Measurements from ENCODE around the gene MS4A15.
"Not testable (repeated sequence)": the region's sequence is repeated elsewhere in the genome, so short reads cannot be mapped to it uniquely, and the experiment has no call there.

The MS4A15 gene

DNA sequence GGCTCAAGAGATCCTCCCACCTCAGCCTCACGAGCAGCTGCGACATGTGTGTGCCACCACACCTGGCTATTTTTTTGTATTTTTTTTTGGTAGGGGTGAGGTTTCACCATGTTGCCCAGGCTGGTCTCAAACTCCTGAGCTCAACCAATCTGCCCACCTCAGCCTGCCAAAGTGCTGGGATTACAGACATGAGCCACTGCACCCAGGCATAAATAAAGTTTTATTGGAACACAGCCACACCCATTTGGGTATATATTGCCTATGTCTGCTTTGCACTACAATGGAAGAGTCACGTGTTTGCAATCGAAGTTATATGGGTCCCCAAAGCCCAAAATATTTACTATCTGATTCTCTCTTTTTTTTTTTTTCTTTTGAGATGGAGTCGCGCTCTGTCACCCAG lies 1.8 kb upstream of the MS4A15 start:
- DNase-seq (ENCODE audit: low read depth in 2 of 2): no peak

DNA sequence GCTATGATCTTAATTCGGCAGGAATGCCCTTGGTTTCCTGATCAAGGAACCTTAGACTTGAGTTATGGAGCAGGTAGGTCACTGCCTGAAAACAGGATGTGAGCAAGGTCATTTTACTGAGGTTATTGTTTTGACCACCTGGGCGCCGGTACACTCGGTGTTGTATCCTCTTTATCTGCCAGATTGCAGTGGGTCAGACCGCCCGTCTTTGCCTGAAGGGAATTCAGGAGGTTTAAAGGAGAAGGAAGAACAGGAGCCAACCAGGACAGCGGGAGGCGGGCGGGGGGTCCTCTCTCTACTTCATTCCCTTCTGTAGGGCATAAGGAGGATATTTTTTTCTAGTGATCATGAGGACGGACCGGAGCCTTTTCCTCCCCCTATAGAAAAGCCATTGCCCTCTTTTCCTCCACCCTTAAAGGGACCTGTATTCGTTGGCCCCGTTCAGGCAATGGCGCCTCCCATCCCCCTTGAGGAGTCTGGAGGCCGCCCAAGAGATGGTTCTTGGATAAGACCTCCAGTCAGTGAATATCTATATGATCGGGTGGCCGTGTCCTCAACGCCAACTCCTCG lies 649 bp downstream of the MS4A15 start:
- no peak for DNase-seq (ENCODE audit: low read depth in 2 of 2)

DNA sequence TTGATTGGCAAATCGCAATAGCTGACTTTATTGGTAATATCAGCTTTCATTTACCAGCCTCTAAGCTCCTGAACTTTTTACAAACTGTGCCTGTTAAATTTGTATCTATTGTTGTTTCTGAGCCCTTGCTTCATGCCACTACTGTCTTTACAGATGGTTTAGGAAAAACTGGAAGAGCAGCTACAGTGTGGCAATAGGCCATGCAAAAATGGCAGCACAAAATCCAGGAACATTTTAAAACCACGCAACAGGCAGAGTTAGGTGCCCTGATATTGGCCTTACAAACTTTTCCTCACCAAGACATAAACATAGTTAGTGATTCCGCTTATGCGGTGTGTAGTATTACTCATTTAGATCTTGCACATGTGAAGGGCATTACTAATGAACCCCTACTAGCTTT lies 2.0 kb downstream of the MS4A15 start:
- not testable (repeated sequence) for DNase-seq (ENCODE audit: low read depth in 2 of 2)

DNA sequence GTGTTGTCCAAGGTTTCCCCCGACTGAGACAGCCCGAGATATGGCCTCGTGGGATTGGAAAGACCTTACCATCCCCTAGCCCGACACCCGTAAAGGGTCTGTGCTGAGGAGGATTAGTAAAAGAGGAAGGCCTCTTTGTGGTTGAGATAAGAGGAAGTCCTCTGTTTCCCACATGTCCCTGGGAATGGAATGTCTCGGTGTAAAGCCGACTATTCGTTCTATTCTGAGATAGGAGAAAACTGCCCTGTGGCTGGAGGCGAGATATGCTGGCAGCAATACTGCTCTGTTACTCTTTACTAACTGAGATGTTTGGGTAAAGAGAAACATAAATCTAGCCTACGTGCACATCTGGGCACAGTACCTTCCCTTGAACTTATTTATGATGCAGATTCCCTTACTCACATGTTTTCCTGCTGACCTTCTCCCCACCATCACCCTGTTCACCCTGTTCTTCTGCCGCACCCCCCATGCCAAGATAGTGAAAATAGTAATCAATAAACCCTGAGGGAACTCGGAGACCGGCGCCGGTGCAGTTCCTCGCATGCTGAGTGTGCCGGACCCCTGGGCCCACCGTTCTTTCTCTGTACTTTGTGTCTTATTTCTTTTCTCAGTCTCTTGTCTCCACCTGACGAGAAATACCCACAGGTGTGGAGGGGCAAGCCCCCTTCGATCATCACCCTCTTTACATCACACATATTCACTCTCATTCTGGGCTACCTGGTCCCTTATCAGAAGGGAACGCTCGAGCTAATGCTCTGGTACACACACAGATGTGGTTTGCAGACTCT lies 3.0 kb downstream of the MS4A15 start:
- DNase-seq (ENCODE audit: low read depth in 2 of 2): not testable (repeated sequence)

DNA sequence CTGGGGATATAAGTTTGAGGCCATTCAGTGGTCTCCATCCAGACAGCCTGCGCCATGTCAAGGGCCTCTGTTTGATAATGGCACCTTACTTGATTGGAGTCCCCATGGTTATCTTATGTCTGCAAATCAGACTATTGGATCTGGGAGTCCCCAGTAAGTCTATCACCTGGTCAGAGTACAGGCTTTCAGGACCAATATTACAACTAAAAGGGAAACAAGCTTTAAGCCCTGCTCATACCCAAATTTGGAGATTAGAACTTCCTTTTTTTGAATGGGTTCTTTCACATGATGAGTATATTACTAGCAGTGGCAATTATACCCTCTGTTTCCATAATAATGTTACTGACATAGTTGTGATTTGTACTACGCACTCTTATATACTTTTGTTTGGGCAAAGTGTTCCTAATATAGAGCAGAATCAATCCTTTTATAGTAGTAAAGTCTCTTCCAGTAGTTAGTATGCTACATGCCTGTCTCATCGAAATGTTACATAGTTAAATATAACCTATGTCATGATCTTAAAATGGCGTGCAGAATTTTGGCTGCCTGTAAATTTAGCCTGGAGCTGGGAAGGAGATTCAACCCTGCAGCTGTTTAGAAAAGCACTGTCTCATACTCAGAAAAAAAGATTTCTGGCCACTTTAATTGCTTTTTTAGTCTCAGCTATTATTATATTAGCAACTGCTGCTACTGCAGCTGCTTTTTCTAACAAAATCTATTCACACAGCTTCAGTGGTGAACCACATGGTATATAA lies 4.9 kb downstream of the MS4A15 start:
- DNase-seq (ENCODE audit: low read depth in 2 of 2): no peak

DNA sequence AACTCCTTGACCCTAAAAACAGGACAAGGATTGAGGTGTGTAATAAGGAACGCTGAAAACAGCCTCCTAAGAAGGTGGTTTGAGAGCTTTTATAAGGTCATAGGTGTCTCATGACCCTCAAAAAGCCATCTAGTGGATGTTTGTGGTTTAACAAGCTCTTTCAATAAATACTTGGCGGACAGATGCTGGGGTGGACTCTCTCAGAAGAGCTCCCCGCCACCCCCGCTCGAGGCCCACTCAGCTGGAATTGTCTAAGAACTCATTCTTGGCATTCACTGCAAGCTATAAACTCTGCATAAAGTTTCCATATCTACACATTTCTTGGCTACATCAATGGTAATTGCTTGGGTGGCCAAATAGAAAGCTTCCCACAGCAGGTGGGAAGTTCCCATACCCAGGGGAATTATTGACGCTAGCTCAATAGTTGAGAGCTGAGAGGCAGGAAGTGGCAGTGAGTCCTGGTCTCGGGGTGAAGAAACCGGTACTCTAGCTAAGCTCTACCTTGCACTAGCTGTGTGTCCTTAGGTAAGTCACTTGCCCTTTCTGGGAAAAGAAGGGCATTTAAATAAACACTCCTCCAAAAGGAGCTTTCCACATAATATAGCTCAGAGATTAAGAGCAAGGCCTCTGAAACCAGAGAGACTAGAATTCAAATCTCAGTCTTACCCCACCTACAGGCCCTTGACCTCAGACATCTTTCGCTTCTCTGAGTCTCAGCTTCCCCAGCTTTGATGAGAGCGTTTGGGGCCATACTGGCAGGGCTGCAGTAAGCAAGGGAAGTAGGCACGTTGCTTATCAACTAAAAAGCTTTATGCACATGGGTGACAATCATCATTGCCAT lies 6.4 kb downstream of the MS4A15 start:
- DNase-seq (ENCODE audit: low read depth in 2 of 2): no peak

DNA sequence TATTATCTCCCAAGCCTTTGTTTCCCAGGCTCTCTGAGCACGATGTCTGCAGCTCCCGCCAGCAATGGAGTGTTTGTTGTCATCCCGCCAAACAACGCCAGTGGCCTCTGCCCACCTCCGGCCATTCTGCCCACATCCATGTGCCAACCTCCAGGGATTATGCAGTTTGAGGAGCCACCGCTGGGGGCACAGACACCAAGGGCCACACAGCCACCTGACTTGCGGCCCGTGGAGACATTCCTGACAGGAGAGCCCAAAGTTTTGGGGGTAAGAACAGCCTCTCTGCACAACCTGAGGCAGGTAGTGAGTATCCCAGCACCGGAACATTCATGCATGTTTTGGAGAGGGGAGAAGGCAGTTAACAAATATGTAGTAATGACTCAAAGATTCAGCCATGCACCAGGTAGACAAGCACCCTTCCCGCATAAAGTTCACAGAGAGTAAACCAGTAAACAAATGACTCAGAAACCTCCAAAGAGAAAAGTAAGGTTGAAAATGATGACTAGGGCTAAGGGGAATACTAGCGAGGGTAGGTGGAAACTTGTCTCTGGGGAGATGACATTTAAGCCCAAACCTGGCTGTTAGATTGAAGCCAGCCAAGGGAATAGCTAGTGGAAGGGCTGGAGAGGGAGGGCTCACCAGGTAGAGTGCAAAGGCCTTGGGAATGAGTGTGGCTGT lies 7.2 kb downstream of the MS4A15 start:
- no peak for DNase-seq (ENCODE audit: low read depth in 2 of 2)

DNA sequence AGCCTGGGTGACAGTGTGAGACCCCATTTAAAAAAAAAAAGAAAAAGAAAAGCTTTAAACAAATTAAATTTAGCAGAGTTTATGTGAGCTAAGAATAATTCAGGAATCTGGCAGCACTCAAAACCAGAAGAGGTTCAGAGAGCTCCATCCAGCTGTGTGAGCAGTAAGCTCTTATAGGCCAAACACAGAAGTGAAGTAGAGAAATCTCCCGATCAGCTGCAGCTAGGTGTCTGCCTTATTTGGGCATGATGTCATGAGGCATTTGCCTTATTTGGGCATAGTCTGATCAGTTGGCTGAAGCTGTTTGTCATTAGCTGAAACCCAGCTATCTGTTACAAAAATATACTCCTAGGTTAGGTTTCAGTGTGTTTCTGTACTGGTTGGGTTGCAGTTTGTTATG lies 8.2 kb downstream of the MS4A15 start:
- DNase-seq (ENCODE audit: low read depth in 2 of 2): no peak

DNA sequence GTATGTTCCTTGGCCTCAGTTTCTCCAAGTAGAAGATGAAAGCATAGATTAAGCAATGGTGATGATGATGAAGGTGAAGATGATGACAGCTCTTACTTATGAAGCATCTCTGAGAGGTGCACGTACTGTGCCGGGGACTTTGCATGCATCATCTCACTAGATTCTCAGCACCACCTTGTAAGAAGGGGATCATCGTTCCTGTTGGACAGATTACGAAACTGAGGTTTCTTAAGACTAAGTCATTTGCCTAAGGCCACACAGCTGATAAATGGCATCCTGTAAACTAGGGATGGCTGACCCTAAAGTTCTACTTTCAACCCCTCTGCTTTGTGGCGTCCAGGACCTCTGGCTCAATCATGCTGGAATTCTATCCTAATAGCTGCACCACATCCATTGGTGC lies 8.7 kb downstream of the MS4A15 start:
- no peak for DNase-seq (ENCODE audit: low read depth in 2 of 2)

DNA sequence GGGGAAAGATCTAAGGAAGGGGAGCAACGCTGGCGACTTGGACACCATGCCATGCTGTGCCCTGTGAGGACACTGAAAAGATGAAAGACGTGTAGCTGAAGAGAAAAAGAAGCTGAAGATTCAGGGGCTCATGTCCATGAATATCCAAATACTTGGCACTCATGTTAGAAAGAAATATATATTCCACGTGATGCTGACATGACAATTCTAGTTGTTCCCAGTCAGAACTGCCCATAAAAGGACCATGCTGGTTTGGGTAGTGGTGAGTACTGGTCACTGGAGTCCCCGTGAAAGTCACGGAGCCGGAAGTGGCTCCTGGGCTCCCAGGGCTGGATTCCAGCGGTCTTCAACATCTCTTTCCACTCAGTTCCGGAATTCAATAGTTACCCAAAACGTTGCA lies 9.9 kb downstream of the MS4A15 start:
- no peak for DNase-seq (ENCODE audit: low read depth in 2 of 2)

DNA sequence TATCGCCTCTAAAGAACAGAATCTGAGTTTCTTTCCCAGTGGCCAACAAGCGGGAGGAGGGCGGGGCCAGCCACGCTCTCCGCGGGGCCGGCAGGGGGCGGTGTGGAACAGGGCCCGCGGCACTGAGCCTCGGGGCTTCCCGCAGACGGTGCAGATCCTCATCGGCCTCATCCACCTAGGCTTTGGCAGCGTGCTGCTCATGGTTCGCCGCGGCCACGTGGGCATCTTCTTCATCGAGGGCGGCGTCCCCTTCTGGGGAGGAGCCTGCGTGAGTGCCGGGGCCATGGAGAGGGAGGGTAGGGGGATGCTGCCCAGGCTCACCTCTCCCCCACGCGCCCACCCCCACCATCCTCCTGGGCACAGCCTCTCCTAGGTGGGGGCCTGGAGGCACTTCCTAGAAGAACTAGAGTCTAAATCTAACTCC lies 10.7 kb downstream of the MS4A15 start:
- DNase-seq (ENCODE audit: low read depth in 2 of 2): no peak

DNA sequence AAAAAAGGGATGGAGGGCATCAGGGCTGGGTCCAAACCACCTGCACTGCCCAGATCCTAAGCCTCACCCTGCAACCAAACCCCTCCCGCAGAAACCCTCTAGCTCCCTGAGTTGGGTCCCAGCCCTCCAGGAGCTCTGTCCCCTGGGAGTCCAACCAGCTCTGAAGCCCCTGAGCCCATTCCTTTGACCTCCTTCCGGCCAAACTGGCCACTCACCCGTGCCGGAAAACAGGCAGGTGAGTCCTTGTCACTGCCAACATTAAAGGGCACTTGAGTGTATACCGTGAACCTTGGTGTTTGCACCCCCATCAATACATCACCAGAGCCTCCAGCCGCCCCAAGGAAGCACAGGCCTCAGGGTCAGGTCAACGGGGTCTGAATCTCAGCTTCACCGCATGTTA lies 11.5 kb downstream of the MS4A15 start:
- DNase-seq (ENCODE audit: low read depth in 2 of 2): no peak

DNA sequence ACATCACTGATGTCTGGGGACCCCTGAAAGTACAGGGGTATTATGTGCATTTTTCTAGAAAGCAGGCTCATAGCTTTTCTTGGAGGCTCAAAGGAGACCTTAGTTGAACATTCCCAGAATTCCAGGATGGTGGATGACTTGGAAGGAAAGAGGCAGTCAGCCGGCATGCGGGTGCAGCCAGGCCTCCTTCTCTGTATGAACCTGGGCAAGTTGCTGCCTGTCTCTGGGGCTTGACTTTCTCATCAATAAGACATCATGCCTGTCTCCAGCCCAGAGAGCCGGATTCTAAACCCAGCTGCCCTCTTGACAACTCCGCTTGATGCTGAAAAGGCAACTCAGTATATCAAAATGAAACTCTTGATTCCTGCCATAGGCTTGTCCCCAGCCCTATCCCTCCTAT lies 12.6 kb downstream of the MS4A15 start:
- no peak for DNase-seq (ENCODE audit: low read depth in 2 of 2)

DNA sequence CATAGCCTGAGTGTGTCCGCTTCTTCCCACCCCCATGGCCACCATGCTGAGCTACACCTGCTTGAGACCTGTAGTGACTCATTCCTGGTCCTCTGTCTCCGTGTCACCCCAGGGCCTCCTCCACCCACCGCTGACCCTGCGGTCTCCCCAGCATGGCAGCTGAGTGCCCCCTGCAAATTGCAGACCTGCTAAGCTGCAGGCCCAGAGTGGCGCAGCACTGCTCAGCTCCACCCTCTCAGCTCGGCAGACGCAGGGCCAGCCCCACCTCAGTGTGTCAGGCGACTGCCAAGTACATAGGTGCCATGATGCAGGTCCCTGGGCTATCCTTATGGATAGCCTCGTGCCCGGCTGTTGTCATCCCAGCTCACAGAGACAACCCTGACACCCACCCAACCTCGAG lies 13.1 kb downstream of the MS4A15 start:
- no peak for DNase-seq (ENCODE audit: low read depth in 2 of 2)

DNA sequence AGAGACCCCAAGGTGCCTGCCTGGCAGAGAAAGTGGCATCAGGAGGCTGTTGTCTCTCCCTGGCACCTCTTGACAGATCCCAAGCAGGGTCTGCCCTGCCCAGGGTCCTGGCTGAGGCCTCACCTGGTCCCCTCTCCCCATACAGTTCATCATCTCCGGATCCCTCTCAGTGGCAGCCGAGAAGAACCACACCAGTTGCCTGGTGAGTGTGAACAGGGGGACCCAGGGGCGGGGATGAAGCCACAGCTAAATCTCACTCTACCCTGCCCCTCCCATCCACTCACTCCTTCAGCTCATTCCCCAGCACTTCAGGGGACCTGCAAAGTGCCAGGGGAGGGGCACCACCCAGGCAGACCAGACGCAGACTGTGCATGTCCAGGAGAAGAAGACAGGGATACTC lies 14.5 kb downstream of the MS4A15 start:
- no peak for DNase-seq (ENCODE audit: low read depth in 2 of 2)

DNA sequence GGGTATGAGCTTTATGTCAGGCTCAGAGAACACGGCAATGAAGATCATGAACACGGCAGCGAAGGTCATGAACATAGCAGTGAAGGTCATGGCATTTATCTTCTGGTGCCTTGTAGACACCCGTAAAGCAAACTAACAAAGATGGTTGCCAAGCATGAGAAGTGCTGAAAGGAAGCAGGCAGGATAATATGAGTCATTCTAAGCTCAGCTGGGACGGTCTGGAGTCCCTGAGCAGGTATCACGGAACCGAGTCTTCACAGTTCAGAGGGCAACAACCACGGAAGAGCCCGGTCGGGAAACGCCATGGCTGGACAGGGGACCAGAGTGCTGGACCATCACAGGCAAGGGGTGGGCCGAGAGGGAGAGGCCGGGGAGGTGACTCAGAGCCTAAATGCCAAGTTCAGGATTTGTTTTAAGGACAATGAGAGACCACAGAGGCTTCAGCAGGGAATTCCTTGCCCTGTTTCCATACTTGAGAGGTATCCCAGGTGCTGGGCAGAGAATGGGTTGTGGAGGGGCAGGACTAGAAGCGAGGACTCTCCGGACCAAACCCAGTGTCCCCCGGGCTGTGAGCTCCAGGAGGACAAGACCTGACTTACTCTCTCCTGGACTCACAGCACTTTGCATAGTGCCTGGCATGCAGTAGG lies 15.3 kb downstream of the MS4A15 start:
- no peak for DNase-seq (ENCODE audit: low read depth in 2 of 2)

DNA sequence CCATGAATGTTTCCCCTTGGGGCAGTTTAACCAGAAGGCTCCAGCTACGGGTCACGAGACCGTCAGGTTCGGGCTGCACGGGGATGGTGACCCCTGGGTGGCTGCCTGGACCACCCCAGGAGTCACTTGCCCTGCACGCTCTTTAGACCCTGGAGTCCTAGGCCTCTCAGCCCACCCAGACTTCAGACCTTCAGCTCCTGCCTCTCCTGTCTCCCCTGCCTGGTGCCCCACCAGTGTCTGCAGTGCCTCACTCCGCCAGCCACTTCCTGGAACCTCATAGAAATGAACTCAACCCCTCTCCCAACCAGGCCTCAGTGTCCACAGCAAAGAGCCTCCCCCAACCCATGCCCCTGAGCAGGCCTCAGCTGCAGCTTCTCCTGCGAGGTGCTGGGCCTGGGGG lies 16.0 kb downstream of the MS4A15 start:
- DNase-seq (ENCODE audit: low read depth in 2 of 2): no peak

DNA sequence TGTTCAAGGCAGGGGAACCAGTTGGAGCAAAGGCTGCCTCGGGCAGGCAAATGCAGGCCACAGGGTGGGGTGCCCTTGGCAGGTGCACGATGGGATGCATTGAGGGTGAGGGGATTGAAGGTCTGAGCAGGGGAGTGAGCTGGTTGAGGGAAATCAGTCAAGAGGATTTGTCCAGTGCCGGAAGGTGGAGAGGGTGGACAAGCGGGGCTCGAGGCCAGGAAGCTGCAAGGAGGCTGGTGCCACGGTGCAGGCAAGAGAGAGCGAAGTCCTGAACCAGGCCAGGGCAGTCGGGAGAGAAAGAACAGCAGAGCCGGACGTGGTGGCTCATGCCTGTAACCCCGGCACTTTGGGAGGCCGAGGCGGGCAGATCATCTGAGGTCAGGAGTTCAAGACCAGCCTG lies 18.1 kb downstream of the MS4A15 start:
- no peak for DNase-seq (ENCODE audit: low read depth in 2 of 2)

DNA sequence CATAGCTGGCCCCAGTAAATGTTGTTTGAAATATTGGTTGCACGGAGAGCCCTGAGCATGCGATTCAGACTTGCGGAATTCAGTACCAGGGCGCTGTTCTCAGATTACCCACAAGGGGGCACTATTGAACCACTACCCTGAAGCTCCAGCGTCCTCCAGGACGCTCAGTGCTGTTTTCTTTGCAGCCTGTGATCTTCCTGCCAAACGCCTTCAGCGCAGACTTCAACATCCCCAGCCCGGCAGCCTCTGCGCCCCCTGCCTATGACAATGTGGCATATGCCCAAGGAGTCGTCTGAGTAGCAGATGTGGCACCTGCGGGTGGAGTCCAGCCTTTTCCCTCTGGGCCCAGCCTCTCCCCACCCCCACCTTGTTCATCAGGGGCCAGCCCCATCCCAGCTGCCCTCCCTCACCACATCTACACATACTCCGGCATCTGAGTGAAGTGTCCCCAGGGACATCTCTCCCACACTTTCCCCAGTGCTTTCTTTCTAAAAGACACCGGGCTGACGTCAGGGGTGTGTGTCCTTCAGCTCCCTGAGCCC lies 18.8 kb downstream of the MS4A15 start:
- DNase-seq (ENCODE audit: low read depth in 2 of 2): peak; percentile 54 to 55

DNA sequence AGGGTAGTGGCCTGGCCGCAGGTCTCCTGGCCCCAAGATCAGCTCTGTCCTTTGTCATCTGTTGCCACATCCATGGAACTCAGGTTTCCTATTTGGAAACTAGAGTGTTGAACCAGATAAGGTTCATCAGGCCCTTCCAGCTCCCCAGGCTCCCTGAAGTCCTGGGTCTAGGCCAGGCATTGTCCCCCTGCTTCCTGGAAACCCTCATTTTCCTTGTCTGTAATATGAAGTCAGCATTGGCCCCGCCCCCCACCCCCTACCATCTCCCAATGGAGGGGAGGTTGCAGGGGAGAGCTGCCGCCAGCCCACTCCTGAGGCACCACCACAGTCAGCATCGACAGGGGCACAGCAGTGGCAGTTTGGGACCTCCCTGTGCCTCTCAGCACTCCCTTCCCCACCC lies 19.5 kb downstream of the MS4A15 start:
- DNase-seq (ENCODE audit: low read depth in 2 of 2): no peak

DNA sequence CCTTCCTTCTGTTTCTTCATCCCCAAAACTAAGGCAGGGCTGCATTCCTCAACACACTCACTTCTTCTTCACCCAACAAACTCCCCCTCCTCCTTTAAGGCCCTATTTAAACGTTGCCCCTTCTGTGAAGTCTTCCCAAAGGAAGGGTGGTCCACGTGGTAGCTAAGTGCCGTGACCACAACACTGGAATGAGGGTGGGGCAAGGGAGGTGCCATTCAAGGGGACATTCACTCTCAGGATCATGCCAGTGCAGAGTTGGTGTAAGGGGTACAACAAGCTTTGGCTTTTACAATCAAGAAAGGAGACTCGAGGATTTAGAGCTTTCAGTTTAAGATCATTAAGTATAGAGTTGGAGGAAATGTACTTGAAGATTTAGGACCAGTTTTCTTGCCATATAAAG lies 20.4 kb downstream of the MS4A15 start:
- no peak for DNase-seq (ENCODE audit: low read depth in 2 of 2)
